GM10266 (cell line): Measurements from ENCODE around the gene PRRC1.

Source experiments
- DNase-seq: peaks from one replicate; pipeline ENCODE4 v3.0.0; 2012; ENCODE audit errors: extremely low spot score
- CTCF ChIP-seq: IDR thresholded peaks from 2 replicates; pipeline ENCODE4 v1.5.1; 2012; ENCODE audit warnings: mild to moderate bottlenecking, low read depth; ENCODE audit not compliant: control insufficient read depth, insufficient read depth; ENCODE audit errors: missing control alignments

The PRRC1 gene

GRCh38 chr5:127582773-127583370, 65.4 kb downstream of the PRRC1 start:
- no peak for TF ChIP-seq CTCF
- no peak for DNase-seq

- no peak for TF ChIP-seq CTCF
- DNase-seq, result no peak
These were observed 66.4 kb downstream of the PRRC1 start for GRCh38 chr5:127583866-127584265.

GRCh38 chr5:127585661-127586060, 68.2 kb downstream of the PRRC1 start:
- DNase-seq, result no peak
- no peak for TF ChIP-seq CTCF

GRCh38 chr5:127586066-127586770, 68.8 kb downstream of the PRRC1 start:
- no peak for TF ChIP-seq CTCF

GRCh38 chr5:127586811-127587210, 69.4 kb downstream of the PRRC1 start:
- no peak for TF ChIP-seq CTCF
- no peak for DNase-seq

More at GRCh38 chr5:127586066-127586770, 68.8 kb downstream of the PRRC1 start:
- no peak for DNase-seq

- no peak for TF ChIP-seq CTCF
These were observed 69.9 kb downstream of the PRRC1 start for GRCh38 chr5:127587246-127587917.

GRCh38 chr5:127588368-127588767, 70.9 kb downstream of the PRRC1 start:
- no peak for DNase-seq
- no peak for TF ChIP-seq CTCF

More at GRCh38 chr5:127587246-127587917, 69.9 kb downstream of the PRRC1 start:
- no peak for DNase-seq
